Aorta (tissue), 5 donors: ENCODE results near the gene THAP7. TPM values are rescaled to one million over a fixed set of nuclear protein-coding genes. Genes with fewer than 3 reads are reported as not detected.
"Not testable (repeated sequence)": the region's sequence is repeated elsewhere in the genome, so short reads cannot be mapped to it uniquely, and the experiment has no call there.

Source experiments
- ATAC-seq: fragments of 200-7000 bp; cut with Tn5 transposase; one replicate; pipeline ENCODE4 v1.9.1; 2022; ENCODE audit warnings: moderate library complexity; ENCODE audit not compliant: low FRiP score
- DNase-seq, 2 donors: peaks; one replicate each; pipeline ENCODE4 v3.0.0-alpha.2; 2020
- H3K27ac ChIP-seq, 2 donors: one replicate each; pipeline ENCODE4 v1.5.1; 2013; ENCODE audit warnings: low read length in 2 of 2, mild to moderate bottlenecking in 2 of 2, moderate library complexity in 2 of 2, control low read depth in 1 of 2, inconsistent platforms in 1 of 2, low read depth in 1 of 2
- H3K27me3 ChIP-seq, 2 donors: one replicate each; pipeline ENCODE4 v1.6.1; 2013; ENCODE audit warnings: control low read depth in 1 of 2, low read length in 1 of 2, mild to moderate bottlenecking in 1 of 2, moderate library complexity in 1 of 2; ENCODE audit not compliant: insufficient read depth in 2 of 2, control insufficient read depth in 1 of 2
- H3K36me3 ChIP-seq, 2 donors: one replicate each; pipeline ENCODE4 v1.6.1; 2013; ENCODE audit warnings: control low read depth in 1 of 2, low read length in 1 of 2, mild to moderate bottlenecking in 1 of 2; ENCODE audit not compliant: insufficient read depth in 2 of 2, control insufficient read depth in 1 of 2
- H3K4me1 ChIP-seq, 2 donors: one replicate each; pipeline ENCODE4 v1.6.1; 2013; ENCODE audit warnings: low read length in 2 of 2, control low read depth in 1 of 2, mild to moderate bottlenecking in 1 of 2, moderate library complexity in 1 of 2; ENCODE audit not compliant: insufficient read depth in 2 of 2, control insufficient read depth in 1 of 2
- H3K4me3 ChIP-seq, 2 donors: one replicate each; pipeline ENCODE4 v1.5.1; 2013; ENCODE audit warnings: low read length in 2 of 2, control low read depth in 1 of 2, mild to moderate bottlenecking in 1 of 2
- H3K9me3 ChIP-seq: one replicate; pipeline ENCODE4 v1.6.1; 2013; ENCODE audit warnings: mild to moderate bottlenecking, low read length; ENCODE audit not compliant: control insufficient read depth
- WGBS, 2 donors: extraction: QIAGEN DNeasy Blood & Tissue Kit; methylation state at CpG; one replicate each; pipeline ENCODE4 v1.1.7; 2013; 5-methylcytosine and 5-hydroxymethylcytosine counted together
- intact Hi-C, 2 donors: fragments of 100-400 bp; cut with DNase I; formaldehyde crosslinking; loops; one replicate each; pipeline versions ENCODE4 v1.14.2 to v1.15.0; 2022
- polyA plus RNA-seq, 2 donors: library from polyadenylated mRNA; stranded (reverse); fragments of 200-250 nt; gene quantifications; one replicate each; pipeline ENCODE4 v1.2.3, GENCODE V29; 2013
- total RNA-seq, 2 donors: library from RNA; stranded (reverse); fragmentation: NEBNext Ultra II Directional; extraction: Animal tissue kit (Norgen Biotek cat#: 25700); gene quantifications; one replicate each; pipeline ENCODE4 v1.2.1, GENCODE V29; 2021
- donor health status: healthy with polysubstance abuse.
- donor health status: Bipolar disorder and iron deficiency.
- donor health status: DM: no; HTN: no; CAD: no.
- donor health status: DM: no; HTN: no; CAD: no.
- donor health status: DM: yes; HTN: yes; CAD: no.

The THAP7 gene
- total and polyA plus RNA-seq, 4 donors, result 16.4 to 69.0 (median 18.9) TPM

GRCh38 chr22:20972933-20973577 lies 28.9 kb downstream of the THAP7 start:
- intact Hi-C loops, result no loop called here
- Histone ChIP-seq H3K27ac (no peak overlapping the region), H3K4me3 (no peak overlapping the region), H3K9me3 (no peaks in the 10 kb centered on the region), H3K36me3 (no peaks in the 10 kb centered on the region), H3K4me1 (no peaks in the 10 kb centered on the region), H3K27me3 (no peaks in the 10 kb centered on the region)
- ATAC-seq (no peak), DNase-seq (no peak)
- 62 to 67% methylated on average over 16 to 21 of the region's 21 CpGs for WGBS, 2 donors

GRCh38 chr22:20972014-20972694 lies 29.8 kb downstream of the THAP7 start:
- DNase-seq, ATAC-seq, H3K36me3 ChIP-seq, H3K27ac ChIP-seq, H3K9me3 ChIP-seq, intact Hi-C loops, H3K27me3 ChIP-seq, H3K4me1 ChIP-seq, H3K4me3 ChIP-seq: not testable (repeated sequence)
- WGBS, 2 donors, result 90% methylated on average over 11 of the region's 11 CpGs

- no peak for ATAC-seq
Measured at GRCh38 chr22:20970939-20971657, 30.8 kb downstream of the THAP7 start.

GRCh38 chr22:20968281-20968977 lies 33.5 kb downstream of the THAP7 start:
- H3K27ac ChIP-seq, result no peak overlapping the region
- no peaks in the 10 kb centered on the region for H3K36me3 ChIP-seq
- no peaks in the 10 kb centered on the region for H3K9me3 ChIP-seq
- ATAC-seq (no peak), DNase-seq (no peak)
- WGBS, 2 donors, result 94 to 95% methylated on average over 7 of the region's 7 CpGs
- H3K4me1 ChIP-seq, result no peaks in the 10 kb centered on the region
- H3K4me3 ChIP-seq, result no peak overlapping the region
- H3K27me3 ChIP-seq, result no peaks in the 10 kb centered on the region
- intact Hi-C loops, result no loop called here

More at GRCh38 chr22:20970939-20971657, 30.8 kb downstream of the THAP7 start:
- Histone ChIP-seq H3K36me3 (no peaks in the 10 kb centered on the region), H3K27ac (no peak overlapping the region), H3K4me1 (no peaks in the 10 kb centered on the region), H3K4me3 (no peak overlapping the region), H3K9me3 (no peaks in the 10 kb centered on the region), H3K27me3 (no peaks in the 10 kb centered on the region)
- DNase-seq, result no peak
- intact Hi-C loops, result no loop called here
- 56 to 63% methylated on average over 4 of the region's 4 CpGs for WGBS, 2 donors

GRCh38 chr22:20967697-20968211 lies 34.2 kb downstream of the THAP7 start:
- H3K4me3 ChIP-seq, result no peak overlapping the region
- intact Hi-C loops, result no loop called here
- H3K27me3 ChIP-seq, result no peaks in the 10 kb centered on the region
- WGBS, 2 donors, result 65 to 73% methylated on average over 18 to 19 of the region's 19 CpGs
- DNase-seq (no peak), ATAC-seq (no peak)
- H3K27ac ChIP-seq, result no peak overlapping the region
- no peaks in the 10 kb centered on the region for H3K36me3 ChIP-seq
- no peaks in the 10 kb centered on the region for H3K9me3 ChIP-seq
- H3K4me1 ChIP-seq, result no peaks in the 10 kb centered on the region

- no peaks in the 10 kb centered on the region for H3K27me3 ChIP-seq
- H3K27ac ChIP-seq, result no peak within 1 kb of the TSS
- no peaks in the 10 kb centered on the region for H3K36me3 ChIP-seq
- intact Hi-C loops, result no loop called here
- WGBS, 2 donors, result 60 to 64% methylated on average over 19 to 22 of the region's 22 CpGs
- H3K9me3 ChIP-seq, result no peaks in the 10 kb centered on the region
- ATAC-seq, result no peak
- DNase-seq, result no peak
- no peaks in the 10 kb centered on the region for H3K4me1 ChIP-seq
- no peak within 1 kb of the TSS for H3K4me3 ChIP-seq
Measured at GRCh38 chr22:20966883-20967696, 34.8 kb downstream of the THAP7 start, which contains the start of gene AIFM3. TSS of gene AIFM3 (plus strand) at chr22:20967255. CDS start at chr22:20967945, 690 bp downstream.

GRCh38 chr22:20965888-20966855 lies 35.7 kb downstream of the THAP7 start:
- WGBS, 2 donors, result 87% methylated on average over 12 to 13 of the region's 13 CpGs
- no peak for ATAC-seq
- intact Hi-C loops, result no loop called here

More at GRCh38 chr22:20965888-20966855, 35.7 kb downstream of the THAP7 start:
- Histone ChIP-seq H3K4me3 (no peak overlapping the region), H3K27ac (no peak overlapping the region), H3K9me3 (no peaks in the 10 kb centered on the region), H3K4me1 (no peaks in the 10 kb centered on the region), H3K27me3 (no peaks in the 10 kb centered on the region), H3K36me3 (no peaks in the 10 kb centered on the region)
- no peak for DNase-seq
